A673 (cell line): ENCODE results near the gene MRRF. TPM values are rescaled to one million over a fixed set of nuclear protein-coding genes. Genes with fewer than 3 reads are reported as not detected.

Experiments used
- BruUV-seq: library from RNA; stranded (reverse); fragments of 400-500 nt; replicated peaks from 2 replicates; lab custom pipeline; 2021; lab: Mats Ljungman, UMichigan
- CTCF ChIA-PET: fragments of 300-600 bp; sonication (Branson Sonifier 250); formaldehyde crosslinking; loops from one replicate; lab custom pipeline; 2022; ENCODE audit warnings: antibody characterized with exemption; lab: Charles Lee
- POLR2A ChIA-PET: fragments of 300-600 bp; sonication (Branson Sonifier 250); formaldehyde crosslinking; loops from one replicate; lab custom pipeline; 2022; ENCODE audit warnings: antibody characterized with exemption; ENCODE audit not compliant: low non-redundant PET; lab: Charles Lee
- DNase-seq: peaks from one replicate; pipeline ENCODE4 v3.0.0-alpha.2; 2015; ENCODE audit warnings: low spot score
- H3K27ac ChIP-seq: fragments of 200-600 bp; sonication (generic); 2 replicates; pipeline ENCODE4 v1.5.1; 2016; ENCODE audit warnings: mixed run types, low read depth, mild to moderate bottlenecking, mixed read lengths, antibody characterized with exemption, low read length; ENCODE audit not compliant: poor library complexity, severe bottlenecking
- H3K27me3 ChIP-seq: fragments of 200-600 bp; sonication (generic); replicated peaks from 2 replicates; pipeline ENCODE4 v1.6.1; 2017; ENCODE audit warnings: mixed run types, low read depth, mild to moderate bottlenecking, mixed read lengths, antibody characterized with exemption, low read length; ENCODE audit not compliant: insufficient read depth, poor library complexity
- H3K36me3 ChIP-seq: fragments of 200-600 bp; sonication (generic); 2 replicates; pipeline ENCODE4 v1.6.1; 2016; ENCODE audit warnings: mixed run types, mild to moderate bottlenecking, mixed read lengths, antibody characterized with exemption, low read length; ENCODE audit not compliant: insufficient read depth, poor library complexity, severe bottlenecking
- H3K4me1 ChIP-seq: fragments of 200-600 bp; sonication (generic); 2 replicates; pipeline ENCODE4 v1.6.1; 2017; ENCODE audit warnings: mixed run types, mild to moderate bottlenecking, mixed read lengths, antibody characterized with exemption, low read length; ENCODE audit not compliant: insufficient read depth, poor library complexity, severe bottlenecking
- H3K4me3 ChIP-seq: fragments of 200-600 bp; sonication (generic); 2 replicates; pipeline ENCODE4 v1.5.1; 2016; ENCODE audit warnings: low read depth, mixed run types, mild to moderate bottlenecking, mixed read lengths, low read length; ENCODE audit not compliant: poor library complexity, severe bottlenecking
- H3K9me3 ChIP-seq: fragments of 200-600 bp; sonication (generic); 2 replicates; pipeline ENCODE4 v1.6.1; 2016; ENCODE audit warnings: mixed run types, low read depth, mild to moderate bottlenecking, mixed read lengths, antibody characterized with exemption, low read length; ENCODE audit not compliant: poor library complexity, severe bottlenecking
- CTCF ChIP-seq: fragments of 300-800, 200-600 bp; sonication (generic); conservative IDR thresholded peaks from 2 replicates; pipeline ENCODE4 v1.5.1; 2017; ENCODE audit warnings: low read depth, mild to moderate bottlenecking, antibody characterized with exemption, low read length, moderate library complexity, mixed read lengths
- EZH2 ChIP-seq: fragments of 200-600 bp; sonication (generic); IDR thresholded peaks from 2 replicates; pipeline ENCODE4 v1.6.1; 2017; ENCODE audit warnings: borderline replicate concordance, low read depth, mild to moderate bottlenecking, mixed read lengths, antibody characterized with exemption, low read length; ENCODE audit not compliant: poor library complexity, severe bottlenecking
- intact Hi-C: fragments of 100-400 bp; cut with micrococcal nuclease; formaldehyde crosslinking; loops from one replicate; pipeline ENCODE4 v1.10.0; 2022; ENCODE audit not compliant: unreplicated experiment
- total RNA-seq: library from RNA; stranded (reverse); gene quantifications from 2 replicates; pipeline ENCODE4 v1.2.3, GENCODE V29; 2021

MRRF gene
- total RNA-seq, 1 experiment from 2014 or later = 44.9 TPM

GRCh38 chr9:122377241-122378164 lies 112.8 kb downstream of the MRRF start:
- TF ChIP-seq CTCF (no peak), EZH2 (no peak)
- ChIA-PET POLR2A (no interaction called here), CTCF (no interaction called here)
- H3K27ac ChIP-seq = no peak overlapping the region
- H3K27me3 ChIP-seq = peaks cover 3% of the 10 kb centered on the region
- BruUV-seq = no TSS peak
- intact Hi-C loops = no loop called here
- H3K9me3 ChIP-seq = peaks cover 7% of the 10 kb centered on the region
- no peaks in the 10 kb centered on the region for H3K36me3 ChIP-seq
- DNase-seq = no peak
- H3K4me1 ChIP-seq = no peaks in the 10 kb centered on the region
- no peak overlapping the region for H3K4me3 ChIP-seq

GRCh38 chr9:122378236-122378635 lies 113.6 kb downstream of the MRRF start:
- Histone ChIP-seq H3K36me3 (no peaks in the 10 kb centered on the region), H3K4me3 (no peak overlapping the region), H3K27me3 (no peaks in the 10 kb centered on the region), H3K4me1 (no peaks in the 10 kb centered on the region), H3K9me3 (peaks cover 7% of the 10 kb centered on the region), H3K27ac (no peak overlapping the region)
- no peak for DNase-seq
- TF ChIP-seq EZH2 (no peak), CTCF (no peak)
- POLR2A ChIA-PET = no interaction called here
- no TSS peak for BruUV-seq
- CTCF ChIA-PET = no interaction called here
- intact Hi-C loops = no loop called here

- TF ChIP-seq CTCF (peak; percentile 51), EZH2 (no peak)
These were observed 114.7 kb downstream of the MRRF start for GRCh38 chr9:122379340-122379739.

More at GRCh38 chr9:122379340-122379739, 114.7 kb downstream of the MRRF start:
- no peaks in the 10 kb centered on the region for H3K4me1 ChIP-seq
- no peak overlapping the region for H3K27ac ChIP-seq
- intact Hi-C loops = no loop called here
- peaks cover 7% of the 10 kb centered on the region for H3K9me3 ChIP-seq
- no peak overlapping the region for H3K4me3 ChIP-seq
- DNase-seq = no peak
- no peaks in the 10 kb centered on the region for H3K36me3 ChIP-seq
- CTCF ChIA-PET = interaction anchor here (0.5 kb wide), 1 partner anchor 423 kb away, joined by 6 read pairs; no protein-coding TSS in a partner anchor
- no peaks in the 10 kb centered on the region for H3K27me3 ChIP-seq
- POLR2A ChIA-PET = no interaction called here
- no TSS peak for BruUV-seq
